Uterine smooth muscle cell (primary cell): Measurements from ENCODE around the gene OR13C9. TPM values are rescaled to one million over a fixed set of nuclear protein-coding genes. Genes with fewer than 3 reads are reported as not detected.

Experiments
- total RNA-seq: library from RNA; depleted of rRNA; stranded (reverse); fragments of >200 nt; gene quantifications from 2 replicates; pipeline ENCODE4 v1.2.3, GENCODE V29; 2014

The OR13C9 gene
- not detected in 2 replicates for total RNA-seq

GRCh38 chr9:104618104-104618503 lies at the start of gene OR13C9:
Gene OR13C9, minus strand, starts transcription at chr9:104618204. Its CDS starts 0 bp downstream, at chr9:104618204.

GRCh38 chr9:104605527-104605926 lies 12.5 kb downstream of the OR13C9 start, which contains the start of gene OR13C2:
Gene OR13C2, minus strand, starts transcription at chr9:104605627. Its CDS starts 0 bp downstream, at chr9:104605627.

GRCh38 chr9:104599313-104599712 lies 18.7 kb downstream of the OR13C9 start, which contains the start of gene OR13C5:
Gene OR13C5, minus strand, starts transcription at chr9:104599413. Its CDS starts 0 bp downstream, at chr9:104599413.

GRCh38 chr9:104568868-104569267 lies 49.1 kb downstream of the OR13C9 start, which contains the start of gene OR13C8:
Gene OR13C8, plus strand, starts transcription at chr9:104569168. Its CDS starts 0 bp downstream, at chr9:104569168.

Other genes with a start within 250 kb of the OR13C9 start
- gene OR13F1, start 113.9 kb downstream of the OR13C9 start, total RNA-seq: not detected in 2 replicates
- gene OR13C4, start 91.0 kb downstream of the OR13C9 start, total RNA-seq: not detected in 2 replicates
- not detected in 2 replicates for gene OR13C3, start 81.3 kb downstream of the OR13C9 start, total RNA-seq
- not detected in 2 replicates for gene OR13C8, start 49.0 kb downstream of the OR13C9 start, total RNA-seq
- not detected in 2 replicates for gene OR13C5, start 18.8 kb downstream of the OR13C9 start, total RNA-seq
- gene OR13C2, start 12.6 kb downstream of the OR13C9 start, total RNA-seq: not detected in 2 replicates
- not detected in 2 replicates for gene OR13D1, start 76.3 kb upstream of the OR13C9 start, total RNA-seq
- gene NIPSNAP3A, start 129.5 kb upstream of the OR13C9 start, total RNA-seq: 33.1 and 35.9 TPM in 2 replicates
- gene NIPSNAP3B, start 145.9 kb upstream of the OR13C9 start, total RNA-seq: 0.66 and 2.2 TPM in 2 replicates